ENCODE data around the gene TAF11L6.
"Not testable (repeated sequence)": the region's sequence is repeated elsewhere in the genome, so short reads cannot be mapped to it uniquely, and the experiment has no call there.

TAF11L6 gene

GRCh38 chr5:17511775-17512325 is 16.6 kb upstream of the TAF11L6 start:
- no peak for DNase-seq (ENCODE audit: low read depth)
- no peak overlapping the region for H3K4me3 ChIP-seq (ENCODE audit: low read depth, low read length)
- no peak for TF ChIP-seq CTCF (IDR thresholded peaks at IDR 0.05; ENCODE audit: control insufficient read depth, extremely low read depth, insufficient read depth)

- DNase-seq (ENCODE audit: low read depth); H3K4me3 ChIP-seq (ENCODE audit: low read depth, low read length): not testable (repeated sequence)
Measured at GRCh38 chr5:17517526-17517925, 10.9 kb upstream of the TAF11L6 start.

DNA sequence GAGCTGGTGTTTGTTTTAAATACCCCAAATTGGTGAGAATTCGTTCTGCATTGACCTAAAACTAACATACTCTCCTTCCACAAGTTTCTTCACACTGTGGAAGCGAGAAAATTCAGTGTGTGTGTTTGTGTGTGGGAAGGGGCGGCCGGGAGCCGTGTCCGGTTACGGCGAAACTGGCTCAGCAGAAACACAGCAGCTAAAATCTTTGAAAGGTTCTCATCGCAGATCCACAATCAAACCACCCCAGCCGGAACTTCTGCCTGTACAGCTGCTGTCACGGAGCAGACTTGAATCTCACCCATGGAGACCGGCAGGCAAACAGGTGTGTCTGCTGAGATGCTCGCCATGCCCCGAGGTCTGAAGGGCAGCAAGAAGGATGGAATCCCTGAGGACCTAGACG is 10.4 kb upstream of the TAF11L6 start, which contains the start of gene TAF11L3:
Gene TAF11L3 (plus strand): TSS at position 301 of the 400 bp plus-strand sequence.
- H3K4me3 ChIP-seq (ENCODE audit: low read depth, low read length); DNase-seq (ENCODE audit: low read depth): not testable (repeated sequence)

DNA sequence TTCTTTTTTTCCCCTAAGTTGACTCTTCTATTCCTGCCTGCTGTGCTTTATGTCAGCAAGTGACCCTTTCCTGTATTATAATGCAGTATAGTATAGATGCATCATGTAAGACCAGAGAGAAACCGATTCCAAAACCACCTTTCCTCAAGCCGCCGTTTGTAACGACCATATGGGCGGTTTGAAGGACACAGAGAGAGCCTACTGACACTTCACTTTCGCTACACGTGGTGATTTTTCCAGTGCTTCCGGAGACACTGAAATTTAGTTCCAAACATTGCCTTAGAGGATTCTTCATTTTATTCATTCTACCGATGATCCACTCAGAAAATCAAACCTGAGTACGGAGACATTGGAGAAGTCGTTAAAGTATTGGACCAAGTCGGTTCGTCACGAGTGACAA is 9.0 kb upstream of the TAF11L6 start:
- not testable (repeated sequence) for H3K4me3 ChIP-seq (ENCODE audit: low read depth, low read length); DNase-seq (ENCODE audit: low read depth)

DNA sequence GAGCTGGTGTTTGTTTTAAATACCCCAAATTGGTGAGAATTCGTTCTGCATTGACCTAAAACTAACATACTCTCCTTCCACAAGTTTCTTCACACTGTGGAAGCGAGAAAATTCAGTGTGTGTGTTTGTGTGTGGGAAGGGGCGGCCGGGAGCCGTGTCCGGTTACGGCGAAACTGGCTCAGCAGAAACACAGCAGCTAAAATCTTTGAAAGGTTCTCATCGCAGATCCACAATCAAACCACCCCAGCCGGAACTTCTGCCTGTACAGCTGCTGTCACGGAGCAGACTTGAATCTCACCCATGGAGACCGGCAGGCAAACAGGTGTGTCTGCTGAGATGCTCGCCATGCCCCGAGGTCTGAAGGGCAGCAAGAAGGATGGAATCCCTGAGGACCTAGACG is 7.0 kb upstream of the TAF11L6 start, which contains the start of gene TAF11L4:
Gene TAF11L4 (plus strand): TSS at position 301 of the 400 bp plus-strand sequence.
- not testable (repeated sequence) for DNase-seq (ENCODE audit: low read depth); H3K4me3 ChIP-seq (ENCODE audit: low read depth, low read length)

- not testable (repeated sequence) for H3K4me3 ChIP-seq (ENCODE audit: low read depth, low read length); DNase-seq (ENCODE audit: low read depth)
Measured at GRCh38 chr5:17524935-17525334, 3.5 kb upstream of the TAF11L6 start, which contains the start of gene TAF11L5. TAF11L5 (plus strand) TSS chr5:17525235.

- not testable (repeated sequence) for H3K4me3 ChIP-seq (ENCODE audit: low read depth, low read length)
- peak; percentile 4 for DNase-seq (ENCODE audit: low read depth)
Measured at GRCh38 chr5:17526504-17526903, 2.0 kb upstream of the TAF11L6 start.
